HG03457 (cell line): ENCODE measurements around the gene TXNRD2.

Experiments
- ATAC-seq: cut with Tn5 transposase; IDR thresholded peaks from one replicate; pipeline ENCODE4 v1.9.1; 2021; ENCODE audit warnings: moderate number of reproducible peaks; ENCODE audit not compliant: unreplicated experiment

TXNRD2 gene

DNA sequence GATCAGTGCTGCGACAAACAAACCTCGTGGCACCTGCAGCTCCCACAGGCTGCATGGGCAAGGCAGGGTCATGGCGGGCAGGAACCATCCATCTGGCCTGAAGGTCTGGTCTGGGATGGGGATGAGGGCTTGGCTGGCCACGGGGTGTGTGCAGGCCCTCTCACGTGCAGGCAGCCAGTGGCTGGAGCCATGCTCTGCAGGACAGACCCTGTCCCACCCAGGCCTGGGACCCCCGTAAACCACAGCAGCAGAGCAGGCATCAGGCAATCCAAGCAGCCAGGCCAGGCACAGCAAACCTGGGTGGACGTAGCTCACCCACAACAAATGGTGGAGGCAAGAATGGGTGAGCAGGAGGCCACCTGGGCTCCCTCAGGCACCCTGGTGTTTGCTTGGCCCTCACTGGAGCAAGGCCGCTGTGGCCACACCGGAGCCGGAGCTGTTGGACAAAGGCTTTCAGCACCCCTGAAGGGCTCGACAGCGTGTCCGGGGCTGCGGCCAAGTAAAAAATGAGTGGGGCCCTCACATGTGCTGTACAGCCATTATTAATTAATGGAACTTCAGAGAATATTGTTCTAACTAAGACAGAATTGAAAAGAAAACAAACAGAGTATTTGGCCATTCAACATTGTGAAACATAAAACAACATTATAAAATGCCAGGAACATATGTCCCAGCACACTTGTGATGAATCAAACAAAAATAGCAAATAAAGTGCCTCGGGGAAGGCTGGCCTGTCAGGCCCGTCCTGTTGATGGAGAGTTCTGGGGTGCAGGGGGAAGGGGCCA is 63.0 kb downstream of the TXNRD2 start:
- no peak for ATAC-seq

DNA sequence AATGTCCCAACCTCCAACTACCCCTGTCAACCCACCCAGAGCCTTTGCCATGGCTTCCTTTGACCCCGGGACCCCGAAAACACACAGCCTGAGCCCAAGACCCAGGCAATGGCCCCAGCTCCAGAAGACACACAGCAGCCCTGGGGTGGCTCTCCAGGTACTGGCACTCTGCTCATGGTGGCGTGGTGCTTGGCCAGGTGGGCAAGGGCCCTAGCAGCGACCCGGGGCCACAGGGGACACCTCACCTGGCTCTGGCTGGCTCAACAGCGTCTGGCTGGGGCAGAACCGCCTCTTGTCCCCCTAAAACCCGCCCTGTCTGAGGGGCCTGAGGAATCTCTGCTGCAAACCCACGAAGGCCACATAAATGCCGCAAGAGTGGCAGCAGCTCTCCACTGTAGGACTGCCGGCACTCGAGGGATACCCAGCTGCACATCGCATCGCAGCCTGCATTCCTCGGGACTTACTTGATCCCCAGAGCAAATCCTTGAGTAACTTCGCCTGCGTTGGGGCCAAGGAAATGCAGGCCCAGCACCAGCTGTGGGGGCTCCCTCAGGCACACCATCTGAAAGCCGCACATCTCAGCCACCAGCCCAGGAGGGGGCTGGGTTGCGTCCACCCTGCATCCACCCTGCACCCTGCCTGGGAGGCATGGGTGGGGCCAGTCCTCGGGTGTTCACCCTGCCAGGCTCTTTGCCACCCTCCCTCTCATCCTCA is 63.8 kb downstream of the TXNRD2 start:
- no peak for ATAC-seq

DNA sequence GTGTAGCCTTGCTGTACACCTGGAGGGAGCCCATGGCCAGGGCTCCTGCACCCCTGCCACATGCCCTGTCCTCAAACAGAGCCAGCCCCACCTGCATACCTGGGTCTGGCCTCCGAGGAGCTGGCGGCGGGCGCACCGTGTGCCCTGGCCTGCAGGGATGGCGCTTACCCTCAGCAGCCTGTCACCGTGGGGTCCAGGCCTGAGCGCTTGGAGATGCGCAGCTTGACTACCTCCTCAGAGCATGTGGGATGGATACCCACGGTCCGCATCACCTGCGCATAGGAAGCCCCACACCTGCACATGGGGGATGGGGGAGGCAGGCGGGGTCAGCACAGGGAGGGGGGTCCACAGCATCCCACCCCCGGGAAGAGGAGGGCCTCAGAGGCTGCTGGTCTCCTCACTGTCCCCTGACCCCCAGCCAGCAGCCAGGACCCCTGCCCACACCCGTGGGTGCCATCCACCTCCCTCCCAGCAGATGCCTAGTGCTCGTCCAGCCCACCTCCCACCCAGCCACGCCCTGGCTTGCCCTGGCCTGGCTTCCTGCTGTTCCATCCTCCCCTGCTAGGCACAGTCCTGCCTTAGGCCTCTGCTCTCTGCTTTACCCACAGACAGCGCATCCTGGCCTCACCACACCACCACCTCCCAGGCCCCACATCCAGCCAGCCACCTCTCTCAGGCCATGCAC is 64.5 kb downstream of the TXNRD2 start:
- no peak for ATAC-seq

DNA sequence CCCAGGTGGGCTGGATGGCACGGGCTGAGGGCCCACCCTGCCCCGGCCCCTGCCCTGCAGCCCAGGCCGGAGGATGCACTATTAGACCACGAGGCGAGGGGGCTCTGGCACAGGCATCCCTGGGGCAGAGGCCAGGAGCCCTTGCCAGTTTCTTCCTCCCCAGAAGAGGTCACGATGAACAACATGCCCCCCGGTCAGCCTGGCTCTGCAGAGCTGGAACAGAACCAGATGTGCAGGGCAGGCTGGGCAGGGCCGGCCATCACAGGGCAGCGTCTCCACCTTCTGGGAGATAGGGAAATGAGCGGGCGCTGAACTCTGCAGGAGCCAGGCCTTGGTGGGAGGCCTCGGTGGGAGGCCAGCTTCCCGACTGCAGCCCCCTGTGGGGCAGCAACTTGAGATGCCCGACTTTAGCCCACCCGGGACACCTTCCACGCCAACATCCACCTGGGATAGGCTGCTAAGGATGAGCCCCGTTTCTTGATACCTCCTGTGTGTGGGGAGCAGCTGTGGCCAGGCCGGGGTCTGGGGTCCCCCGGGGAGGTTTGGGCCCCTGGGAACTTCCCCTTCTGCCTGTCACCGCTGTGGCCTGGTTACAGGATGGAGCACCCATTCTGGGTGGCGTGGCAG is 65.2 kb downstream of the TXNRD2 start:
- no peak for ATAC-seq

DNA sequence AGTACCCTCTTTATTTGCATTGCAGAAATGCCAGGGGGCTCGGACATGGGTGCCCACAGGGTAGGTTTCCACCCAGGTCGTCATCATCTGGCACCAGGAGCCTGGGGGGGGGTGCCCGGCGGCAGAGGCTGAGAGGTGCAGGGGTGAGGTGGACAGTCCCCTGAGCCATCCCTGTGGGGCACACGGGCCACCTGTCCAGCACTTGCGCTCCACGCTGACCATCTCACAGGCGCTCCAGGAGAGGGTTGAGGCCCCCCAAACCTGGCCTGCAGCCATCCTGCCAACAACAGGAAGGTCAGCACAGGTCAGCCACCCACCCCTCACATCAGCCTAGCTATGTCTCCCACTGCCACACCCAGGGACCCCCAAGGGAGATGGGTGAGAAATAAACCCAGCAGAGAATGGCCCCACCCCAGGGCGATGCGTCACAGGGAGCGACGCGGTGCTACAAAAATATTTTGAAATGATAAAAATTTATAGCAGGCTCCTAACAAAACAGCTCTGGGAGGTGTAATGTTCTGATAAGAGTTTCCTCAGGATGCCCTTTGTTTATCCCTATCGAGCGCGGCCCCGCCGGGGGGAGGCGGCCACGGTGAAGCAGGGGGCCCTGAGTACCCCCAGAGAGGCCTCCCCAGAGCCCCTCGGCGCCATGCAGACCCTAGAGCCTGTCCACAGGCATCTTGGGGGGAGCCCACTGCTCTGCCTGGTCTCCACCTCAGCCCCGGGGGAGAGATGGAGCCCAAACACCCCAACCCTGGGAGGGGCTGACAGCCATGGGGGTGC is 65.9 kb downstream of the TXNRD2 start:
- ATAC-seq = no peak

DNA sequence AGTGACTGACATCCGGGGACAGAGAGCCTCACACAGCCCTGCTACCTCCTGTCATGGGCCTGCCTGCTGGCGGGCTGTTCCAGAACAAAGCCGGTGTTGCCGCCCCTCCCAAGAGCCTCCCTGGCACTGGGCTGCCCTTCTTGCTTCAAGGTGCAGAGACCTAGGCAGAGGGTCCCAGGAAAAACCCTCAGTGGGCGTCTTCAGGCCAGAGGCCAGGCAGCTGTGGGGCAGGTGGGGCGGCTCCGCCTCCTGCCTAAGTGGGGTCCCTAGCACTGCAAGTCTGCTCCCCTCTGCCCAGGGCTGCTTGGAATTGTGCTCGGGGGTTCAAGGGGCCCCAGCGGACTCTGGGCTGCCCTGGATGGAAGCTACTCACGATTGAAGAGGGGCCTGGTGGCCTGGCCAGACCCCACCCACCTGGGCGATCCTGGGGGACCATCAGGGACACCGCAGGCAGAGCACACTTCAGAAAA is 66.5 kb downstream of the TXNRD2 start:
- no peak for ATAC-seq

DNA sequence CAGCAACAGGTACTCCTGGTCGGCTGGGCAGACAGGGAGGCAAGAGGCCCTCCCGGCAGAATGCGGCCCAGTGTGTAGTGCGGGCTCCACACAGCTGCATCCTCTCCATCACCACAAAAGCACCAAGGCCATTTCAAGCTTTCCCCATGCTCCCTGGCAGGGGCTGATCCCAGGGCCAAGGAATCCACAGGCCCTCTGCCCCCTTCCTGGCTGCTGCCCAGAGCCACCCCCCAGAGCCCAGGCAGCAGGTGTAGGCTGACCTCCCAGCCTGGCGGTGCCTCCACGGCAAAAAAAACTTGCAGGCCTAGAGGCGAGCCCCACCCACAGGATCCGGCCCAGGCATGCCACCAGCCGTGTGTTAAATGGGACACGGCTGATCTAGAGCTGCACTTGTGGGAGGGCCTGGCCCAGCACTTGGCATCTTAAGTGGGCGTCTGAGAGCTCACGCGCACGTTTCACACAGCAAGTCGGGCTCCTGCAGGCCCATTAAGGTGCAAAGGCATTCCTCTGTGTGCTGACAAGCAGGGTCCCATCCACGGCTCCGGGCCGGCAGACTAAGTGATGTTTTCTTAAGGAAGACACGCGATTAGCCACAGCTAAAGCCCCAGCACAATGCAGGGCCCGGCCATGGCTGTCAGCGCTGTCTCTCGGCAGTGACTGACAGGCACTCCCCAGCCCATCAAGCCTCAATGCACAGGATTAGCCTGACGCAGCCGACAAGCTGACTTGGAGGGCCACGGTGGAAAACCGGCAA is 67.1 kb downstream of the TXNRD2 start:
- no peak for ATAC-seq

DNA sequence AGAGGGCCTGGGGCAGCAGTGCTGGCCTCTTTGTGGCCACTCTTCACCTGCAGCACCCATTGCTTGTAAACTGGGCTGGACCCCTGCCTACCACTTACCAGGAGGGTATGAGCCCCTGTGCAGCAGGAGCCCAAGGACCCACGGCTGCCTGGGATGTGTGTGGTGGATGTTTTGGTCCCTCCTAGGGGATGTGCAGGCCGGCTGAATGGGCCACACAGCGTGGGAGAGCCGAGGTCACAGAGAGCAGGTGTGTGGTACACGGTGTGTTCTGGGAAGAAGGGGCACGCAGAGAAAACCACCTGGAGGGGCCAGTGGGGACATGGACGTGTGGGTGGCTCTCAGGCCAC is 67.7 kb downstream of the TXNRD2 start:
- ATAC-seq = no peak

DNA sequence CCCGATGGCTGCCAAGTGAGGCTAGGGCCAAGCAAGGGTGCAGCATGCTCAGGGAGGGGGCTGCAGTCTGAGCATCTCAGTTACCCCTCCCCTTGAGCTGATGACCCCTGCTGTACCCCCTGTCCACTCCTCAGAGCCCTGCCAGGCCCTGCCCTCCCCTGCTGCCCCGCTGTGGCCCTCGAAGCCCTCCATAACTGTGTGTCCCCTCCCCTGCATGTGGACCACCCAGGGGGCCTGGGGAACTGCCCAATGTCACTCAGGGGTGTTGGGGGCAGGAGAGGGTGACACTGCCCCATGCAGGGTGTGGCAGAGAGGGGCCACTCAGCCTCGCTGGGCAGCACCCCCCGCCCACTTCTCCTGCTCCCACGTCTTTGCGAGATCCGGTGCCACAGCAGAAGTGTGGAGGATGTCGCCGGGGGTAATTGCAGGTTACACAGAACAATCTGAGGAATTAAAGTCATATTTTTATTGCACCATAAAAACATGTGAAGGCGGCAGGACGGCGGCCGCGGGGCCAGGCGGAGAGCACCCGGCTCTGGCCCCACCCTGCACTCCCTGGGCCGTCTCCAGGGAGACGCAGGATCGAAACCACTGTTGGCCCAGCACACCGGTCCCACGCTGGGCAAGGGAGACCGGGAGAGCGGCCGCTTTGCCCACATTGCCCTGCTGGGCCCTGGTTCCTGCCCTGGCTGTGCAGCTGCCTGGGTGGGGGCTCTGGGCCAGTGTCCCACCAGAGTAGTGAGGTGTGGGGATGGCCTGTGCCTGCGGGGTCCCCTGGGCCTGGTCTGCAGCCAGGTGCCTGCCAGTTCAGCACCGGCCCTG is 68.3 kb downstream of the TXNRD2 start:
- no peak for ATAC-seq

DNA sequence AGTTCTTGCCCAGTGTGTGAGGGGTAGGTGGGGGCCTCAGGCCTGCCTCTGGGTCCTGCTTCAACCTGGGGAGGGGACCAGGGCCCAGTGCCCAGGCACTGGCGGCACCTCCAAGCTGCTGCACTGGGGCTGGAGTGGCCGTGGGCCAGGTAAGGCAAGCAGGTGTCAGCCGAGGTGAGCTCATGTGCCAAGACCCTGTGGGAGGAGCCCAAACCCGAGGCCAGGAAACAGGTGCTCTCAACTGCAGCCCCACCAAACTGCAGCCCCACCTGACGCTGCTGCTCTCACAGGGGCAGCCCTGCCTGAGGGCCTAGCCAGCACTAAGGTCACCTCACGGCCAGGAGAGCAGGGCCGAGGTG is 68.9 kb downstream of the TXNRD2 start:
- ATAC-seq = no peak

DNA sequence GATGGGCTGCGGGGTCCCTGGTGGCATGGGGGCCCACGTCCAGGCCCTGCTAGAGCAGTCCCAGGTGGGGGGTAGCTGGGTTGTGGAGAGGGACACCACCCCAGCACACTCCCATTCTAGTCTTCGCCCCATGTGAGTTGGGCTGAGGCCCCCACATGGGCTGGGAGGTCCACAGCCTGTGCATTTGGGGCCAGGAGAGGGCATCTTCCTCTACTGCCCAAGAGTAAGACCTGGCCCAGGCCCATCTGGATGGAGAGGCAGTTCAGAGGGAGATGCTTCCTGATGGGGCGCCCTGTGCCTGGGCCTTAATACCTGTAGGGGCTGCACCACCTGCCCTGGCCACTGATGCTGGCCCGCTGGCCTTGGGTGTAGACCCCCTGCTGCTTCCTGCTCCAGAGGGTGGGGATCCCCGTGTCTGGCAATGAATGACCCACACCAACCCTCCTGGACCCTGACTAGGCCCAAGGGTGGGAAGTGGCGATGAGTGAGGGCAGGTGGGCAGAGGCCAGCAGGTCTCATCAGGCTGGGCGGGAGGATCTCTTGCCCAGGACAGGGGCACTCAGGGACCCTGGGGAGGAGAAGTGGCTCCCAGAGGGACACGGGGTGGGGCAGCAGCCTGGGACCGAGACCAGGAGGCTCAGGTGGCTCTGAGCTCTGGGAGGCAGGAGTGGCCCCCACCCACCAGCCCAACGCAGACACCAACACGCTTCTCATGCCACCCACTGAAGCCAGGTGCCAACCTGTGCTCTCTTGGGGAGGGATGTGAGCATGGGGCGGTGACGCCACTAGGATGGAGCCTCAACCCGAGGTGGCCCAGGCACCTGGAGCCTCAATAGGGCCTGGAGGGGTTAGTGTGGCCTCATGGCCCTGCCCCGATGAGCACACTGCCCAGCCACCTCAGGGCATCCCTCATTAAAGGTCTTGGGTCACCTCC is 69.5 kb downstream of the TXNRD2 start:
- no peak for ATAC-seq

DNA sequence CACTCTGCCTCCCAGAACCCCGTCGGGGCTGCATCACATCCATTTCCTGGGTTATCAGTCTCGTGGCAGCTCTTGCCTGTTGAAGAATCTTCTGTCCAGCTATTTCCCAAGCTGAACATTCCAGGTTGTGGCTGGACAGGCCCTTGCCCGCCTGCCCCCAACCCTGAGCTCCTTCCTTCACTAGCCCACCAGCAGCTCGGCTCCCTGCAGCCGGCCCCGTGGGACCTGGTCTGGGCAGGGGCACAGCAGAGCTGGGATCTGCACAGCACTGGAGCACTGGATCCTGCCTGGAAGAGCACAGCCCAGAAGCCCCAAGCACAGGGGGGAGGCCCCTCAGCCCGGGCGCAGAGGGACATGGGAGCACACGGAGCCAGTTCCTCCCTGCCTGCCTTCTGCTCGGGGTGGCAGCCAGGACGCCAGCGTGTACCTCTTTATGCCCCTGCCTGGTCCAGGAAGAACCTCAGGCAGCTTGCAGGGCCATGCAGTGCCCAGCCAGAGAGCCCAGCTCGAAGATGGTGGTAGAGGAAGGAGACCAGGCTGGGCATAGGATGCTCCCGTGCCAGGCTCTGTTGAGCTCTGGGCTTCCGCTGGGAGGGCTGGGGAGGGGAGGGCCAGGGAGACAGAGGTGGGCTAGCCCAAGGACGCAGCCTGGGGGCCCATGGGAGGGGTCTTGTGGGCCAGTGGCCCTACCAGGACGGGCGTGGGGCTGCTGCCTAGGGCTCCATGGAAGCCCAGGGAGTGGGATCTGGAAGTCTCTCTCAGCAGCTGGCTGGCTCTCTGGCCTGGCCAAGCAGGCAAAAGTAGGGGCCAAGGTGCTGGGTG is 70.4 kb downstream of the TXNRD2 start:
- ATAC-seq = no peak

DNA sequence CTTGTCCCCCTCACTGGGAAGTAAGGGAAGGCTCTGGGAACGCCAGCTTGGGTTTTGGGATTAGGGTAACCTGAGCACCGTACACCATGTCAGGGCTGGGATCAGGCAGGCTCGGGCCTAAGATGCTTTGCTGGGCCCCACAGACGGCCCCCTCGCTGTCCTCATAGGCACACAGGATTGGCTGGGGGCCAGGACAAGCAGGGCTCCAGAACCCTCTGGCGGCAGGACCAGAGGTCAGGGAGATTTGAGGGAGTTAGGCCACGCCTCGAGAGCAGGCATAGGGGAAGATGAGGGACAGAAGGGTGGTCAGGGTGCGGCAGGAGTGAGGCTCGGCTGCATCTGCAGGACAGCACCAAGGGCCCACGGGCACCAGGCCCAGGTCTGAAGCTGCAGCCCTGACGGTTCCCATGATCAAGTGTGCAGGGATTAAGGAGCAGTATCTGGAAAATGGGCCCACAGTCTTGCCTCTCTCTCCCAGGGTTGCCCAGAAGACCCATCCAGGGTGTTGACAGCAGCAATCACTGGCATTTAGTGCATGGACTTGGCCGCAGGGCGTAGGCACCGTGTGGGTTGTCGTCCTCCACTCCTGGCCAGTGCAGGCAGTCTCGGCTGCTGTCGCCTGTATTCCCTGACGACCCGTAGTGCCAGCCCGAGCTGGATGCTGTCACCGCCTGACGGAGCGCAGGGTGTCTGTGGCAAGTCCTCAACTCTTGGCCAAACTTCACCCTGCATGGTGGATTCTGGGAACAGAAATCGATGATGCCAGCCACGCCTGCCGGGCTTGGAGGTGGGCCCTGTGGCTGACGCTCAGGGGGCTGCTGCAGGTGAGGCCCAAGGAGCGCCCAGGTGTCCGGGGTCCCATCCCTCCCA is 71.2 kb downstream of the TXNRD2 start:
- ATAC-seq = no peak

DNA sequence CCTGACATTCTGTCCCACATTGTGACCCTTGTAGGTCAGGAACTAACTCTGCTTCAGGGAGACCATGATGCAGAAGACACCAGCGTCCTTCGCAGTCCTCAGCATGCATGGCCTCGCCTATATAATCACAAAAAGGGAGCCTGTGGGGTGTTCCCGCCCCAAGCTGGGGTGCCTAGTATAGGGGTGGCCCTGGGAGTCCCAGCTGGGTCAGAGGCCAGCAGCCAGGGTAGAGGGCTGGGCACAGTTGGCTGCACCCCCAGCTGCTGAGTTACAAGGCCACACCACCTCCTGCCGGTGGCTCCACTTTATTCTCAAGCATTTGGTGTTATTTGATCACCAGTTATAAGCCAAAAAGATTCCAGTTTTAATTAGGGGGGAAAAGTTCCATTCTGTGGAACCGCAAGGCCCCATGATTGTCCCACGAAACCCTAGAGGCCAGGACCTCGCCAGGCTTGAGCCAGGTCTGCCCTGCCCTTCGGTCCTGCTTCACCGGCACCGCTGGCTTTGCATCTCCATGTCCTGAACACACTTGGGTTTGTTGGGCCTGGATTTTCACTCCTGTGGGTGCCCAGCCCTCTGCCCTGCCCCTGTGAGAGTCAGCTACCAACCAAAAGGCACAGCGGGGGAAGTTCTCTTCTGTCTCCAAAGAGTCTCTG is 72.0 kb downstream of the TXNRD2 start:
- no peak for ATAC-seq

DNA sequence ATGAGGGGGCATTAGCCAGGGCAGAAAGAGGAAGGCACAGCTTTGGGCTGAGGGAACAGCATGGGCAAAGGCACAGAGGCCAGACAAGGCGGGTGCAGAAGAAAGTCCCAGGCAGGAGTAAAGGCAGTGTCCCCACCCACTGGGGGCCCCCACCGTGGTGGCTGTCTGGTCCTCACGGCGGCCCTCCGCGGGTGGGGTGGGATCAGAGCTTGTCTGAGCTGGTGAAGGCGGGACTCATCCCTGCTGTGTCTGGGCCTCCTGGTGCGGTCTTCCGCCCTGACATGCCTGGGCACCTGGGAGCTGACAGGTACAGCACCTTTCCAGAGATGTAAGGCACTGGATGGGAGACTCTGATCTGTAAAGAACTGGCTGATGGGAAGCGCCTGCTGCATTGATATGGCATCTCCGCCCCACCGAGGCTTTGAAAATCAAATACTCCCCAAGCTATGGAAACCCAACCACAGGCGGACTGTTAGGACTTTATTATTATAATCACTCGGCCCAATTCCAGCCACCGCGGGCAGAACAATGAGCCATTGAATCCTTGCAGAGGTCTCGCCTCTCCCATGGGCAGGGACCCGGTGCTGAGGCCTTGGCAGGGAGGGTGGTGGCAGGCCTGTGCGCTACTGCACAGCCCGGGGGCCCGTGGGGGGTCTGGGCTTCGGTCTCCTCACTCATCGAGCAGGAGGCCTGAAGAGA is 72.7 kb downstream of the TXNRD2 start:
- no peak for ATAC-seq
